MM.1S (cell line): ENCODE results near the gene PSMB8.

ENCODE experiments used
- CTCF ChIP-seq: fragments of 300-600 bp; sonication (generic); IDR thresholded peaks from 2 replicates; pipeline ENCODE4 v1.5.1; 2016; ENCODE audit warnings: antibody characterized with exemption, low read length, mixed read lengths
- EZH2 ChIP-seq: fragments of 300-600 bp; sonication (generic); optimal IDR thresholded peaks from 2 replicates; pipeline ENCODE3; 2017; ENCODE audit warnings: low read depth, mild to moderate bottlenecking, antibody characterized with exemption, low read length, mixed read lengths

GRCh38 chr6:32816746-32817204 lies 27.1 kb downstream of the PSMB8 start, which contains the start of gene HLA-DOB:
- no peak for TF ChIP-seq CTCF
- TF ChIP-seq EZH2 = no peak
